Endothelial cell of umbilical vein (primary cell): ENCODE data around the gene COL5A3. TPM values are rescaled to one million over a fixed set of nuclear protein-coding genes. Genes with fewer than 3 reads are reported as not detected.

ENCODE experiments used
- BruUV-seq: library from RNA; stranded (reverse); fragments of 400-500 nt; replicated peaks from 2 replicates; lab custom pipeline; 2021; lab: Mats Ljungman, UMichigan
- CTCF ChIA-PET: fragments of 300-600, 350-600 bp; sonication (Branson Sonifier 250); formaldehyde crosslinking; loops from one replicate; lab custom pipeline; 2021; ENCODE audit warnings: antibody characterized with exemption, inconsistent platforms; lab: Charles Lee
- POLR2A ChIA-PET: fragments of 300-600, 350-600 bp; sonication (Branson Sonifier 250); formaldehyde crosslinking; loops from one replicate; lab custom pipeline; 2021; ENCODE audit warnings: antibody characterized with exemption, inconsistent platforms; lab: Charles Lee
- DNase-seq: peaks from one replicate; pipeline ENCODE4 v3.0.0-alpha.2; 2011; ENCODE audit warnings: low read depth, low spot score
- FAIRE-seq: peaks from 2 replicates; lab custom pipeline; 2011; peaks lifted over from hg19 to GRCh38; lab: Jason Lieb, UNC
- H2AFZ ChIP-seq: 2 replicates; pipeline ENCODE4 v1.6.0; 2012; ENCODE audit warnings: low read depth, low read length, control low read depth, inconsistent platforms
- H3K27ac ChIP-seq: 2 replicates; pipeline ENCODE4 v1.5.1; 2011; ENCODE audit warnings: low read depth, mild to moderate bottlenecking, control low read depth, low read length, moderate library complexity; ENCODE audit not compliant: insufficient read depth
- H3K27me3 ChIP-seq, 2 experiments: 2 replicates each; pipeline versions ENCODE4 v1.6.0 to v1.6.1; 2011; ENCODE audit warnings: low read length in 2 of 2, mixed read lengths in 1 of 2; ENCODE audit not compliant: control insufficient read depth in 2 of 2, insufficient read depth in 2 of 2
- H3K36me3 ChIP-seq, 2 experiments: 2 replicates in 1 of 2; 3 replicates in 1 of 2; pipeline ENCODE4 v1.5.1; 2011; ENCODE audit warnings: low read length in 2 of 2, mild to moderate bottlenecking in 1 of 2, moderate library complexity in 1 of 2; ENCODE audit not compliant: control insufficient read depth in 2 of 2, insufficient read depth in 2 of 2; ENCODE audit errors: extremely low read depth in 1 of 2
- H3K4me1 ChIP-seq: 3 replicates; pipeline ENCODE4 v1.5.1; 2011; ENCODE audit warnings: mild to moderate bottlenecking, low read length; ENCODE audit not compliant: control insufficient read depth, insufficient read depth; ENCODE audit errors: extremely low read depth
- H3K4me2 ChIP-seq: 2 replicates; pipeline ENCODE4 v1.6.1; 2011; ENCODE audit warnings: low read length, control low read depth, mixed read lengths; ENCODE audit not compliant: insufficient read depth
- H3K4me3 ChIP-seq, 3 experiments: fragments of 200-600 bp in 1 of 3; sonication (generic), shearing (Covaris generic) in 1 of 3; replicated peaks in 1 of 3; 2 replicates each; pipeline ENCODE4 v1.5.1; 2011 to 2016; ENCODE audit warnings: control low read depth in 3 of 3, low read length in 3 of 3, mild to moderate bottlenecking in 2 of 3, inconsistent platforms in 1 of 3, low read depth in 1 of 3, moderate library complexity in 1 of 3; ENCODE audit not compliant: insufficient read depth in 1 of 3
- H3K79me2 ChIP-seq: 2 replicates; pipeline ENCODE4 v1.6.0; 2012; ENCODE audit warnings: low read length, inconsistent platforms; ENCODE audit not compliant: control insufficient read depth, insufficient read depth
- H3K9ac ChIP-seq: replicated peaks from 2 replicates; pipeline ENCODE3; 2011; ENCODE audit warnings: low read length, control low read depth; ENCODE audit not compliant: insufficient read depth; ENCODE audit errors: extremely low read depth
- H3K9me1 ChIP-seq: replicated peaks from 3 replicates; pipeline ENCODE4 v1.6.0; 2011; ENCODE audit warnings: mild to moderate bottlenecking, low read length; ENCODE audit not compliant: control insufficient read depth, insufficient read depth; ENCODE audit errors: extremely low read depth
- H3K9me3 ChIP-seq: replicated peaks from 2 replicates; pipeline ENCODE4 v1.5.1; 2012; ENCODE audit warnings: low read length, inconsistent platforms; ENCODE audit not compliant: control insufficient read depth, insufficient read depth
- H4K20me1 ChIP-seq: replicated peaks from 2 replicates; pipeline ENCODE3; 2011; ENCODE audit warnings: mild to moderate bottlenecking, low read length; ENCODE audit not compliant: control insufficient read depth, insufficient read depth; ENCODE audit errors: extremely low read depth
- CTCF ChIP-seq, 2 donors: IDR thresholded peaks; 1 replicate in 1 of 2; 2 replicates in 1 of 2; pipeline ENCODE4 v1.5.1; 2011; ENCODE audit warnings: low read length in 2 of 2, mild to moderate bottlenecking in 2 of 2, moderate library complexity in 2 of 2, control low read depth in 1 of 2, inconsistent platforms in 1 of 2, low read depth in 1 of 2; ENCODE audit not compliant: insufficient read depth in 1 of 2; ENCODE audit errors: extremely low read depth in 1 of 2
- EZH2 ChIP-seq: IDR thresholded peaks from 2 replicates; pipeline ENCODE4 v1.6.1; 2012; ENCODE audit warnings: borderline replicate concordance, low read depth, mild to moderate bottlenecking, moderate library complexity, low read length, inconsistent platforms; ENCODE audit not compliant: severe bottlenecking
- FOS ChIP-seq: IDR thresholded peaks from 2 replicates; pipeline ENCODE4 v1.6.1; 2011; ENCODE audit warnings: mild to moderate bottlenecking, low read length, moderate library complexity, borderline replicate concordance; ENCODE audit not compliant: insufficient read depth
- GATA2 ChIP-seq: IDR thresholded peaks from 2 replicates; pipeline ENCODE4 v1.7.0; 2011; ENCODE audit warnings: low read depth, mild to moderate bottlenecking, moderate library complexity, mixed read lengths, low read length; ENCODE audit not compliant: insufficient read length, insufficient read depth
- JUN ChIP-seq: IDR thresholded peaks from 2 replicates; pipeline ENCODE4 v1.6.1; 2011; ENCODE audit warnings: borderline replicate concordance, low read depth; ENCODE audit not compliant: insufficient read length, insufficient read depth
- MAX ChIP-seq: IDR thresholded peaks from 2 replicates; pipeline ENCODE4 v1.6.1; 2011; ENCODE audit not compliant: insufficient read depth, insufficient read length
- MYC ChIP-seq: IDR thresholded peaks from one replicate; pipeline ENCODE4 v1.6.1; 2011; ENCODE audit warnings: mild to moderate bottlenecking, low read depth, low read length
- POLR2A ChIP-seq: IDR thresholded peaks from 2 replicates; pipeline ENCODE4 v1.6.1; 2012; ENCODE audit warnings: low read depth, mild to moderate bottlenecking, control low read depth, low read length
- POLR2AphosphoS5 ChIP-seq: IDR thresholded peaks from 2 replicates; pipeline ENCODE4 v1.6.1; 2012; ENCODE audit warnings: low read depth, mild to moderate bottlenecking, control low read depth, low read length, moderate library complexity; ENCODE audit not compliant: insufficient read depth
- dilution Hi-C: fragments of 300-500 bp; cut with MboI; formaldehyde crosslinking; loops from one replicate; pipeline ENCODE4 v1.15.0; 2019; ENCODE audit warnings: low sequenced_read_pairs; ENCODE audit not compliant: extremely low pct_ligation_motif_present
- intact Hi-C: fragments of 100-400 bp; cut with micrococcal nuclease; formaldehyde crosslinking; loops from one replicate; pipeline ENCODE4 v1.10.0; 2022
- polyA plus RNA-seq, 4 experiments: library from polyadenylated mRNA; depleted of rRNA in 3 of 4; stranded (reverse) in 3 of 4; unstranded in 1 of 4; fragments of >200 nt; gene quantifications; 2 replicates each; pipeline versions ENCODE4 v1.2.1 to v1.2.3, GENCODE V29; 2011 to 2012; ENCODE audit warnings: missing spikeins in 1 of 4
- total RNA-seq: library from RNA; stranded (reverse); gene quantifications from 2 replicates; pipeline ENCODE4 v1.2.3, GENCODE V29; 2021

COL5A3 gene
- total and polyA plus RNA-seq, 2 donors (not counting 3 experiments of a cell fraction or from before 2014, with no cell fraction given) = not detected

GRCh38 chr19:9945319-9945966 lies 64.9 kb downstream of the COL5A3 start:
- H3K36me3 ChIP-seq = no peaks in the 10 kb centered on the region
- CTCF ChIA-PET = interaction anchor here (0.6 to 2.5 kb wide), 4 partner anchors 17 to 82 kb away, joined by 3 to 9 read pairs (median 6); no protein-coding TSS in a partner anchor
- intact Hi-C loops = no loop called here
- H3K4me3 ChIP-seq = no peak overlapping the region
- H3K79me2 ChIP-seq = no peaks in the 10 kb centered on the region
- dilution Hi-C loops = no loop called here
- no peak overlapping the region for H2AFZ ChIP-seq
- H3K9me1 ChIP-seq = no peaks in the 10 kb centered on the region
- H3K27ac ChIP-seq = no peak overlapping the region
- no TSS peak for BruUV-seq
- POLR2A ChIA-PET = no interaction called here
- no peaks in the 10 kb centered on the region for H4K20me1 ChIP-seq
- H3K27me3 ChIP-seq = no peaks in the 10 kb centered on the region
- no peak overlapping the region for H3K4me2 ChIP-seq
- TF ChIP-seq MYC (no peak), GATA2 (no peak), MAX (no peak), EZH2 (no peak), POLR2AphosphoS5 (no peak), FOS (no peak), CTCF (IDR thresholded peaks at IDR 0.05; ENCODE audit: extremely low read depth in 1 of 2, insufficient read depth in 1 of 2, low read depth in 1 of 2, low read length in 2 of 2) (no peak), POLR2A (no peak), JUN (no peak)
- H3K9me3 ChIP-seq = no peaks in the 10 kb centered on the region
- FAIRE-seq = no peak
- H3K4me1 ChIP-seq = no peaks in the 10 kb centered on the region
- DNase-seq = peak; percentile 7
- H3K9ac ChIP-seq = no peak overlapping the region
